HepG2 (cell line): Measurements from ENCODE around the gene IARS2.

Source experiments
- NAIF1 ChIP-seq: sonication (generic); formaldehyde crosslinking; IDR thresholded peaks from 2 replicates; pipeline ENCODE4 v1.5.0; 2020; ENCODE audit warnings: mild to moderate bottlenecking, missing genetic modification reagents, borderline replicate concordance
- ZFX ChIP-seq: sonication (generic); formaldehyde crosslinking; IDR thresholded peaks from 2 replicates; pipeline ENCODE4 v1.4.0; 2020; ENCODE audit warnings: mild to moderate bottlenecking, low read depth, missing genetic modification reagents, moderate library complexity
- ZNF737 ChIP-seq: sonication (generic); formaldehyde crosslinking; IDR thresholded peaks from 2 replicates; pipeline ENCODE4 v1.5.0; 2020; ENCODE audit warnings: missing genetic modification reagents, mild to moderate bottlenecking, borderline replicate concordance

DNA sequence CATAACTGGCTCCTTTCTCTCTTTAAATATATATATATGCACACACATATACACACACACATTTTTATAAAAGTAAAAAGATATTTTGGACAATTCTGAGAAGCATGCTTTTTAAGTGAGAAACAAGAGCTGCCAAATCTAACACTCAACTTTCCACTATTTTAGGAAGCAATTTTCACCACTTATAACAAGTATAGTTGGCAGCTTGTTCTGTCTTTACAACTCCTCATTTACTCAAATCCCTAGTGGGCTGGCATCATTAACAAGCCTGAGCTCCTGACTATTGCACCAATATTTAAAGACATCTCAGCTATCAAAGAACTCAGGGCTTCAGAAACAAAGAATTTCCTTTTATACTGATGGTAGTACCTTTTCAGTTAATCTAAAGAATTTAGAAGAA lies 101.8 kb downstream of the IARS2 start:
- TF ChIP-seq NAIF1 = no peak
- no peak for TF ChIP-seq ZFX (CRISPR knock-in tag)
- TF ChIP-seq ZNF737 (CRISPR knock-in tag) = no peak
